ENCODE data around the gene MAGI1.
"Not testable (repeated sequence)": the region's sequence is repeated elsewhere in the genome, so short reads cannot be mapped to it uniquely, and the experiment has no call there.

MAGI1 gene

DNA sequence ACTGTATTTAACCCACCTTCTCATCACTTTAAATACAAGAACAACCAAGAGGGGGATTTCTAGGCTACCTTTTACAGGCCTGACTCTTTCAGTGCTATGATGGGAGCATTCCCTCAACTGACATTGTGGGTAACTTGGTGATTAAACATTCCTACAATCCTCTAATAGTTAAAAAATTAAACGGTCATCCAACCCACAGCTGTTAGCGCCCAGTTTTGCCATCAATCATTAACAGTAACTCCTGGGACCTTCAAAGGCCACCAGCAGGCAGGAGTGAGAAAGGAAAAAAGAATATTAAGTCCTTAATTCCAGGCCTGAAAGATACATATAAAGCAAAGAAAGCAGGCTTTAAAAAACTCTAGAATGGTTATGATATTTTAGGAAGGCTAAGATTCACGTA lies 512.1 kb downstream of the MAGI1 start:
- DNase-seq (ENCODE audit: low read depth) = no peak

DNA sequence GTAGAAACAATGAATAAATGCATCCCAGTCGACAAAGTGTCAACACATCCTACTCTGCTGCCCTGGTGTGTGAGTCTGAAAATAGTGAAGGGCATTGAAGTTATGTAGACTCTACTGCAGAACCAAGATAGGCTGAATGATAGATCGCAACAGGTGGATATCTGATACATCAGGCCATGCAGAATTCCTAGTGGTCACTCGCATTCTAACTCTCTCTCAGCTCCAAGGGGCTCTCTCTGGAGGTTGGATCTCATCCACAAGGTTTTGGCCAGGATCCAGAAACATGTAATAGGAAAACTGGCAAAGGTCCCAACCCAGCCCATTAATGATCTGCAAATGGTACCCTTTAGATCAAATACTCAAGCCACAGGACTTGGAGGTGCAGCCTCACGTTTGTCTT lies 514.1 kb downstream of the MAGI1 start:
- no peak for DNase-seq (ENCODE audit: low read depth)

- no peak for DNase-seq (ENCODE audit: low read depth)
Observed at GRCh38 chr3:65523878-65524277, 514.8 kb downstream of the MAGI1 start.

DNA sequence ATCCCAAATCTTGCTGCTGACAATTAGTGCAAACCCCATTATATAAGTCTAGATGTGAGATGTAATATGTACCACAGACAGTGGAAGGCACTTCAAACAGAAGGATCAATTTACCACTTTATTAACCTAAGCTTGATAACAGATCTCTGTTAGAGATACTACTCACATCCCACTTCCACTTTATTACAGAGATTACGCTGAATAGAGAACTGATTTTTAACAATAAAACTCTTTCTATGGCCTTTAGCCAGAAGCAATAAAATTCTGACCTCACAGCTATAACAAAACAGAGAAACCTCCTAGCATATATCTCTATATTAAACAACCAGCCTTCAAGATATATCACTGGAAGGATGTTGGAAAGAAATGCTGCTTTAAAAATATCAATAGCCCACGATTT lies 517.7 kb downstream of the MAGI1 start:
- no peak for DNase-seq (ENCODE audit: low read depth)

GRCh38 chr3:65516998-65517397 lies 521.7 kb downstream of the MAGI1 start:
- DNase-seq (ENCODE audit: low read depth) = no peak

GRCh38 chr3:65514317-65514716 lies 524.4 kb downstream of the MAGI1 start:
- not testable (repeated sequence) for DNase-seq (ENCODE audit: low read depth)

GRCh38 chr3:65509423-65509794 lies 529.3 kb downstream of the MAGI1 start:
- DNase-seq (ENCODE audit: low read depth) = not testable (repeated sequence)

DNA sequence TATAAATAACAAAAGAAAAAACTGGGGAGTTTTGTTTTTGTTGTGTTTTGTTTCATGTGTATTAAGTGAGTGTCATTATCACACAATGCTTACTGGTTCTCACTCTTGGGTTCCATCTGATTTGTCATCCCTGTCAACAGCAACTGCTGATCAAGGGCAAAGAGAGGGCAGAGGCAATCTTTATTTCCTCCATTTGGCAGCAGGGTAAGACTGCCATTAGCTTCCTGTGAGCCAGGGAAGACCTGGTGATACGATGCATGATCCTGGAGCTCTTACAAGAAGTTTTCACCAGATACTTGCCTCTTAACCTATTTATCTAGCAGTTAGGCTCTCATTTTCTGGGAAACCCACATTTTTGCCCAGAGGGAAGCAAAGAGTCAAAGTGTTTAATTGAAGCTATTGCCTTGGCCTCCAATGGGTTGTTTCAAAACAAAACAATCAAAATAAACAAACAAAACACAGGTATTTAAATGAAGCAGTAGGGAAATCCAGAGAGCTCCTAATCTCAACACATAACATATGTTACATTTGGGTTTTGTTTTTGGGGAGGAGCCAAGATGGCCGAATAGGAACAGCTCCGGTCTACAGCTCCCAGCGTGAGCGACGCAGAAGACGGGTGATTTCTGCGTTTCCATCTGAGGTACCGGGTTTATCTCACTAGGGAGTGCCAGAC lies 529.8 kb downstream of the MAGI1 start:
- no peak for DNase-seq (ENCODE audit: low read depth)

DNA sequence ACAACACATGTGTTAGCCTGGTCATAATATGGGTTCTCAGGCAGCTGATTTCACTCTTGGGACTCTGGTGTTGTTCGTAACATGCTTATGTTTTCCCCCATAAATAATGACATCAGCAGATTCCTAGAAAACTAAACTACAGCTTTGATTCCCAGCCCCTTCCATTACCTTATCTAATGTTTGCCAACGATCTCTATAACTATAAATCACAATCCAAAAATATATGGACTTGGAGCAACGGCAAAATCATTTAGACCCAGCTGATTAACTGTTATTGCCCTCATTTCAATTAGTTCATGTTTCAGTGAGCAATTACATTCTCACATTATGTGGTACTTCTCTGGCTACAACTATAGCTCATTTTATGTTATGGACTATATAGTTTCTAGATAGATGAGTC lies 531.3 kb downstream of the MAGI1 start:
- DNase-seq (ENCODE audit: low read depth) = no peak

DNA sequence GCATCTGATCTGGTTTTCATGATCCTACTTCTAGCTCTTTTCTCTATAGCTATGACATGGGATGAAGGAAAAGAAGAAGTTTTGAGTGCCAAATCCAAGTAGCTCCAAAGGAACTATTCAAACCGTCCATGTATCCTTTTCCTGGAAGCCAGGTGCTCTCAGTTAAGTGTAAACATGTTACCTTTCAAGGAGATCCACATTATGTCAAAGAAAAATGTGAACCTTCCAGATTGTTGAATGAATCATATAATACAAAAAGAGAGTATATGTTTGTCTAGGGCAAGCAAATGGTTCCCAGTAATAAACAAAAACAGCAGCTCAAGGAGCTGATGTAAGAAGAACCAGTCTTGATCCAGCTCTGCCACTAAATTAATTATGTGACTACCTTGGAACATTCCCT lies 534.9 kb downstream of the MAGI1 start:
- DNase-seq (ENCODE audit: low read depth) = no peak

- no peak for DNase-seq (ENCODE audit: low read depth)
Observed at GRCh38 chr3:65502526-65502925, 536.2 kb downstream of the MAGI1 start.

GRCh38 chr3:65500398-65501306 lies 538.1 kb downstream of the MAGI1 start:
- no peak for DNase-seq (ENCODE audit: low read depth)

DNA sequence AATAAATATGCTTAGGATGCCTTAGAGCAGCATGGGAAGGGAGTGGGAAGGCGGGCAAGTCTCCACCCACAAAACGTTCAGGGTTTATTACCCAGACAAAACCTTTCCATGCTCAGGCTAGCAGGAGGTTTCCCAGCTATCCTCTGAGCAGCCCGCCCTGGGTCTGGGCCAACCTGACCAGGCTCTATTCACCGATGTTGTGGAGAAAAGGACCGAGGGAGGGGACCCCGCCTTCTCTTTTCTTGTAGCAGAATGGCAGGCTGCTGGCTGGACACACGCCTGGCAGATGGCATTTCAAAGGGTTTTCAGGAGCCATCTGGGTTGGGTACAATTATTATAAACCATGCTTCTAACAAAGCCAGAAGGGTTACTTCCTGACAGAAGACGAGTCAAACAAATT lies 540.9 kb downstream of the MAGI1 start:
- no peak for DNase-seq (ENCODE audit: low read depth)

DNA sequence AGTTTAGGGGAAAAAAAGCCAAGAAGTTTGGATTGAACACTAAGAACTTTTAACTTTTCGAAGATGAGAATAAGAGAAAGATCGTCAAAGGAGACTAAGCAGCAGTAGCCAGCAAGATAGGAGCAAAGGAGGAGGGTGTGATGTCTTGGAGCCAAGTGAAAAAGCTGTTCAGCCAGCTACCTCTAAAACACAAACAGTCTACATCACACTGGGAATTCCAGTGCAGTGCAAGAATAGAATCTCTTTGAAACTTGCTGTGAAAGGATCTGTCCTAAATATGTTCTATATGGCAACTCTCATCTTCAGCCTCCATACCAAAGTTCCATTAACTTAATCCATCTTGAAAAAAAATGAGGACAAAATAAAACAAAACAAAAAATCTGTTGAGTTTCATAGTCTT lies 541.5 kb downstream of the MAGI1 start:
- no peak for DNase-seq (ENCODE audit: low read depth)

DNA sequence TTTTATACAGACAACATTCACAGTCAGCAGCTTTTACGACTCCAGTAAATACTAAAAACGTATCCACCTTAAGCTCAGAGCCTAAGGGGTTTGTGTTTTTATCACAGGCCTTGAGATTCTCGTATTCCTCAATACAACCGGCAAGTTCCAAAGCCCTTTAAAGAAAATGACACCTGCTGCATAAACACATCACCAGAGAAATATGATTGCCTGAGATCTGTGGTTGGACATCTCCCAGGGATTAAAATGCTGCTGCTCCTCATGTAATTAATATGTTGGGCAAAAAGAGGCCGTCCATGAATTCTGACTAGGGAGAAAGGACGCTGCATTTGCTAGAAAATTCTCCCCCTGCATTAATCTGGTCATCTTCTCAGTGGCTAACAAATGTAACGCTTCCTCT lies 544.8 kb downstream of the MAGI1 start:
- DNase-seq (ENCODE audit: low read depth) = no peak

DNA sequence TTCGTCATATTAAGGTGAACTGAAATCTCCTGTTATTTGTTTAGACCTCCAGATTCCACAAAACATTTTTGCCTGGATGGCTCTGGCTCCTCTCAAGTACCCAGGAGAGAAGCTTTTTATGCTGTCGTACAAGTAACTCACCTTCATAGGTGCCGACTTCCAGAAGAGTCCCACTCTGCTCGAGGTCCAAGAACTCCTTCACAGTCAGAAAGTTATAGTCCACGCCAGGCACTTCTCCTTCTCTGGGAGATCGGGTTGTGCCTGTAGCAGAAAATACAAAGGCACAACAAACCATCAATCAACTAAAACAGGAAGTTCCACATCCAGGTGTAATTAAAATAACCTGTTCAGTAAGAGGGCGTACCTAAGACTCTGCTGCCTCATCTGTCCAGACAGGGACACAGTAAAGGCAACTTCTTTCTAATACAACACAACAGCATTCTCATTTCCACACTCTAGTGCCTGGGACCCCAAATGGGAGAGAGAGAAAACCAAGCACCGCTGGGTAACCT lies 545.3 kb downstream of the MAGI1 start:
- no peak for DNase-seq (ENCODE audit: low read depth)

DNA sequence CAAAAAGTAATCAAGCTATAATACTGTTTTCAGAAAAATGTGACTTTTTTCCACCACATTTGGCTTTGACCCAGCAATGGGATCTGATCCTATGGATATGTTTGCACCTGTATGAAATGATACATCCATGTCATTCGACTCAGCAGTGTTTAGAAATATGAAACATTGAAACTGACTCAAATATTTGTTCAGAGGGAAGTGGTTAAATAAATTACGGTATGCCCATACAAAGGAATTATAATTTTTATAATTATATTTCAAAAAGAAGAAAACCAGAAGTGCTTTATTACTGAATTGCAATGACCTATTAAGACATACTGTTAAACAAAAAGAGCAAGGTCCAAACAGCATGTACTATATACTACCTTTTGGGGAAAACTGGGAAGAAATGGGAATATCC lies 546.5 kb downstream of the MAGI1 start:
- DNase-seq (ENCODE audit: low read depth) = no peak

GRCh38 chr3:65490114-65490513 lies 548.6 kb downstream of the MAGI1 start:
- no peak for DNase-seq (ENCODE audit: low read depth)

GRCh38 chr3:65489253-65489652 lies 549.5 kb downstream of the MAGI1 start:
- no peak for DNase-seq (ENCODE audit: low read depth)

- DNase-seq (ENCODE audit: low read depth) = no peak
Observed at GRCh38 chr3:65485826-65486469, 552.8 kb downstream of the MAGI1 start.

GRCh38 chr3:65484964-65485363 lies 553.8 kb downstream of the MAGI1 start:
- no peak for DNase-seq (ENCODE audit: low read depth)

DNA sequence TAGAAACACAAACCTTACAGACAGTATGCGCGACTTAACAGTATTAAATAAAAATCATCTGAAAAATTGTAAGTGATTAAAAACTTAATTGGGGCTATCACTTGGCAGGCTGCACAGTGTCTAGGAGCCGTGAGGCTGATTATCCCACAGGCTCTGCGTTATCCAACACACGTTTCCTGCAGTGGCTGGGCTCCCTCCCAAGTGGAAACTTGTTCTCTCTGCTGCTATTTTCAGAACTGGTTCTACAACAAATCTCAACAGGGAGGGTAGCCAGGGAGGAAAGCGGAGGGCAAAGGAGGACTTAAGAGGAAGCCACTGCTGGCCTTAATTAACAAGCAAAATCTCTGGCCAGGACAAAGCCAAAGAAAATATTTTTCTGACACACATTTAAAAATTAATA lies 555.2 kb downstream of the MAGI1 start:
- peak; percentile 18 for DNase-seq (ENCODE audit: low read depth)

- no peak for DNase-seq (ENCODE audit: low read depth)
Observed at GRCh38 chr3:65483011-65483410, 555.7 kb downstream of the MAGI1 start.
